H1 (cell line): ENCODE results near the gene SGSH. TPM values are rescaled to one million over a fixed set of nuclear protein-coding genes. Genes with fewer than 3 reads are reported as not detected.

ENCODE experiments used
- CTCF ChIA-PET: fragments of 300-600 bp; sonication (Branson Sonifier 250); formaldehyde crosslinking; loops from one replicate; lab custom pipeline; 2021; ENCODE audit not compliant: partially characterized antibody; lab: Charles Lee
- POLR2A ChIA-PET: fragments of 300-600 bp; sonication (Branson Sonifier 250); formaldehyde crosslinking; loops from one replicate; lab custom pipeline; 2021; ENCODE audit warnings: inconsistent platforms; ENCODE audit not compliant: partially characterized antibody; lab: Charles Lee
- DNase-seq, 2 experiments: peaks; one replicate each; pipeline versions ENCODE4 v3.0.0 to v3.0.0-alpha.2; 2010 to 2022; ENCODE audit warnings: low spot score in 2 of 2, low read depth in 1 of 2, mixed read lengths in 1 of 2
- FAIRE-seq: peaks from 2 replicates; lab custom pipeline; 2011; peaks lifted over from hg19 to GRCh38; lab: Jason Lieb, UNC
- H2AFZ ChIP-seq: 2 replicates; pipeline ENCODE4 v1.8.1; 2012; ENCODE audit warnings: low read length, inconsistent platforms
- H2AK5ac ChIP-seq: 2 replicates; pipeline ENCODE4 v1.6.1; 2013; ENCODE audit warnings: low read depth, low read length
- H2BK120ac ChIP-seq: replicated peaks from 2 replicates; pipeline ENCODE3; 2013; ENCODE audit warnings: low read depth, low read length, inconsistent platforms
- H2BK12ac ChIP-seq: 2 replicates; pipeline ENCODE4 v1.6.1; 2013; ENCODE audit warnings: low read depth, low read length
- H2BK15ac ChIP-seq: 2 replicates; pipeline ENCODE4 v1.6.1; 2013; ENCODE audit warnings: low read length
- H2BK20ac ChIP-seq: 2 replicates; pipeline ENCODE4 v1.6.1; 2013; ENCODE audit warnings: low read length
- H2BK5ac ChIP-seq: 2 replicates; pipeline ENCODE4 v1.6.1; 2013; ENCODE audit warnings: low read depth, low read length
- H3K14ac ChIP-seq: 2 replicates; pipeline ENCODE4 v1.6.1; 2013; ENCODE audit warnings: inconsistent platforms; ENCODE audit not compliant: insufficient read length
- H3K18ac ChIP-seq: 2 replicates; pipeline ENCODE4 v1.6.1; 2013; ENCODE audit warnings: low read length; ENCODE audit errors: extremely low read depth
- H3K23ac ChIP-seq: 2 replicates; pipeline ENCODE4 v1.6.1; 2013; ENCODE audit warnings: inconsistent platforms; ENCODE audit not compliant: insufficient read length
- H3K23me2 ChIP-seq: 2 replicates; pipeline ENCODE4 v1.6.1; 2013; ENCODE audit warnings: low read depth, low read length
- H3K27ac ChIP-seq: 2 replicates; pipeline ENCODE4 v1.6.1; 2011; ENCODE audit warnings: low read depth, low read length, inconsistent platforms
- H3K27me3 ChIP-seq, 4 experiments: replicated peaks in 1 of 4; 1 replicate in 1 of 4; 2 replicates in 3 of 4; pipeline versions ENCODE4 v1.6.1 to v1.8.1; 2011 to 2013; ENCODE audit warnings: low read length in 3 of 4, mild to moderate bottlenecking in 3 of 4, inconsistent platforms in 2 of 4, mixed read lengths in 2 of 4, moderate library complexity in 1 of 4; ENCODE audit not compliant: control insufficient read depth in 3 of 4, insufficient read depth in 3 of 4; ENCODE audit errors: extremely low read depth in 1 of 4
- H3K36me3 ChIP-seq, 4 experiments: 2 replicates each; pipeline versions ENCODE4 v1.6.1 to v1.8.1; 2011 to 2013; ENCODE audit warnings: mild to moderate bottlenecking in 4 of 4, low read length in 3 of 4, moderate library complexity in 2 of 4, control low read depth in 1 of 4, inconsistent platforms in 1 of 4; ENCODE audit not compliant: insufficient read depth in 4 of 4, control insufficient read depth in 2 of 4
- H3K4ac ChIP-seq: replicated peaks from 2 replicates; pipeline ENCODE3; 2013; ENCODE audit warnings: low read length, low read depth, mixed read lengths, inconsistent platforms; ENCODE audit not compliant: insufficient read length
- H3K4me1 ChIP-seq, 4 experiments: replicated peaks in 1 of 4; 1 replicate in 1 of 4; 2 replicates in 3 of 4; pipeline versions ENCODE4 v1.6.1 to v1.8.1; 2011 to 2013; ENCODE audit warnings: low read length in 3 of 4, inconsistent platforms in 2 of 4, mixed read lengths in 1 of 4; ENCODE audit not compliant: insufficient read depth in 4 of 4, control insufficient read depth in 3 of 4
- H3K4me2 ChIP-seq, 2 experiments: 2 replicates each; pipeline versions ENCODE4 v1.6.1 to v1.8.1; 2011 to 2013; ENCODE audit warnings: low read depth in 2 of 2, low read length in 2 of 2, control low read depth in 1 of 2, inconsistent platforms in 1 of 2, mild to moderate bottlenecking in 1 of 2; ENCODE audit not compliant: insufficient read depth in 1 of 2
- H3K4me3 ChIP-seq, 4 experiments: fragments of 200-600, 300-600 bp in 1 of 4; sonication (generic), shearing (Covaris generic), sonication (Bioruptor Twin) in 1 of 4; 2 replicates each; pipeline versions ENCODE4 v1.5.1 to v1.8.1; 2011 to 2016; ENCODE audit warnings: low read length in 4 of 4, low read depth in 3 of 4, control low read depth in 2 of 4, inconsistent platforms in 2 of 4, mild to moderate bottlenecking in 2 of 4, mixed read lengths in 1 of 4, moderate library complexity in 1 of 4; ENCODE audit not compliant: insufficient read depth in 2 of 4; ENCODE audit errors: extremely low read depth in 1 of 4
- H3K56ac ChIP-seq: replicated peaks from 2 replicates; pipeline ENCODE3; 2013; ENCODE audit warnings: low read depth, mild to moderate bottlenecking, mixed read lengths, low read length, inconsistent platforms; ENCODE audit not compliant: insufficient read length
- H3K79me1 ChIP-seq: 2 replicates; pipeline ENCODE4 v1.6.1; 2013; ENCODE audit warnings: low read depth, low read length, control low read depth
- H3K79me2 ChIP-seq, 2 experiments: 2 replicates each; pipeline versions ENCODE4 v1.6.1 to v1.8.1; 2012 to 2013; ENCODE audit warnings: low read length in 2 of 2, mild to moderate bottlenecking in 2 of 2, inconsistent platforms in 1 of 2; ENCODE audit not compliant: insufficient read depth in 2 of 2, control insufficient read depth in 1 of 2
- H3K9ac ChIP-seq, 4 experiments: replicated peaks in 1 of 4; 1 replicate in 1 of 4; 2 replicates in 3 of 4; pipeline versions ENCODE4 v1.6.1 to v1.8.1; 2011 to 2013; ENCODE audit warnings: low read depth in 3 of 4, low read length in 3 of 4, control low read depth in 2 of 4, mild to moderate bottlenecking in 2 of 4, moderate library complexity in 2 of 4, inconsistent platforms in 1 of 4; ENCODE audit errors: extremely low read depth in 1 of 4
- H3K9me3 ChIP-seq, 2 experiments: 2 replicates each; pipeline versions ENCODE4 v1.6.1 to v1.8.1; 2012 to 2013; ENCODE audit warnings: mild to moderate bottlenecking in 2 of 2, moderate library complexity in 2 of 2, control low read depth in 1 of 2, inconsistent platforms in 1 of 2, low read depth in 1 of 2, low read length in 1 of 2, mixed read lengths in 1 of 2; ENCODE audit not compliant: insufficient read depth in 2 of 2
- H4K20me1 ChIP-seq, 2 experiments: replicated peaks in 1 of 2; 2 replicates each; pipeline versions ENCODE3 to v1.8.1; 2011 to 2013; ENCODE audit warnings: inconsistent platforms in 2 of 2, low read length in 2 of 2, mild to moderate bottlenecking in 1 of 2; ENCODE audit not compliant: insufficient read depth in 2 of 2, control insufficient read depth in 1 of 2
- H4K5ac ChIP-seq: 2 replicates; pipeline ENCODE4 v1.6.1; 2013; ENCODE audit warnings: low read length, low read depth, mixed read lengths, inconsistent platforms; ENCODE audit not compliant: insufficient read length
- H4K8ac ChIP-seq: 2 replicates; pipeline ENCODE4 v1.8.0; 2013; ENCODE audit warnings: mild to moderate bottlenecking, moderate library complexity, low read length, inconsistent platforms; ENCODE audit not compliant: insufficient read depth; ENCODE audit errors: extremely low read depth
- H4K91ac ChIP-seq: replicated peaks from 2 replicates; pipeline ENCODE3; 2013; ENCODE audit warnings: low read length, mixed read lengths, inconsistent platforms; ENCODE audit not compliant: insufficient read length
- EP300 ChIP-seq, 2 experiments: IDR thresholded peaks; 1 replicate in 1 of 2; 2 replicates in 1 of 2; pipeline ENCODE4 v1.6.1; 2011 to 2012; ENCODE audit warnings: low read depth in 2 of 2, low read length in 2 of 2, mild to moderate bottlenecking in 2 of 2, borderline replicate concordance in 1 of 2, inconsistent platforms in 1 of 2, moderate library complexity in 1 of 2
- WGBS, 2 experiments: shearing (Covaris generic) in 1 of 2; methylation state at CpG; one replicate each; pipeline versions ENCODE4 v1.1.6 to v1.1.7; 2013 to 2015; ENCODE audit warnings: low lambda C conversion rate in 2 of 2, mixed read lengths in 2 of 2, inconsistent platforms in 1 of 2, low coverage in 1 of 2, missing lambda C conversion rate in 1 of 2; ENCODE audit not compliant: insufficient replicate concordance in 2 of 2, insufficient coverage in 1 of 2, insufficient read length in 1 of 2; ENCODE audit errors: extremely low coverage in 1 of 2, missing lambda C conversion rate in 1 of 2; 5-methylcytosine and 5-hydroxymethylcytosine counted together
- polyA plus RNA-seq, 7 experiments: library from polyadenylated mRNA; depleted of rRNA in 3 of 7; stranded (reverse) in 5 of 7; unstranded in 2 of 7; fragments of >200 nt in 5 of 7; fragments of 200-250 nt in 2 of 7; gene quantifications; 1 replicate in 5 of 7; 2 replicates in 1 of 7; 4 replicates in 1 of 7; pipeline versions ENCODE4 v1.2.1 to v1.2.3, GENCODE V29; 2011 to 2013; ENCODE audit warnings: missing spikeins in 2 of 7, mixed read lengths in 2 of 7
- total RNA-seq: library from RNA; stranded (reverse); fragmentation: NEBNext Ultra II Directional; extraction: Animal tissue kit (Norgen Biotek cat#: 25700); gene quantifications from 2 replicates; pipeline ENCODE4 v1.2.1, GENCODE V29; 2021

The SGSH gene
- total and polyA plus RNA-seq, 2 of the 8 experiments (the other 6 are each of a cell fraction or from before 2014, with no cell fraction given): 18.0 to 19.6 TPM

GRCh38 chr17:80182845-80183223, 37.3 kb downstream of the SGSH start:
- no peak overlapping the region for H2BK15ac ChIP-seq
- POLR2A ChIA-PET: interaction anchor here (1.1 kb wide), 1 partner anchor 19 kb away, joined by 4 read pairs; no protein-coding TSS in a partner anchor
- no peak overlapping the region for H3K56ac ChIP-seq
- no peak overlapping the region for H2BK120ac ChIP-seq
- H4K5ac ChIP-seq: no peak overlapping the region
- no peaks in the 10 kb centered on the region; the same call in 1 of the 2 replicates for H3K79me1 ChIP-seq
- H3K4me3 ChIP-seq: no peak overlapping the region
- H3K23ac ChIP-seq: no peak overlapping the region
- 0 out of 2 replicates have a peak overlapping the region, but pooled peaks have one; percentile 15 for H4K8ac ChIP-seq
- H3K27me3 ChIP-seq: no peaks in the 10 kb centered on the region
- H2BK20ac ChIP-seq: no peak overlapping the region
- H3K18ac ChIP-seq: no peak overlapping the region
- no peak overlapping the region for H3K4ac ChIP-seq
- no peaks in the 10 kb centered on the region for H3K4me1 ChIP-seq
- H2AFZ ChIP-seq: no peak overlapping the region; the same call in 1 of the 2 replicates
- DNase-seq: no peak
- H2BK12ac ChIP-seq: no peak overlapping the region
- no peak overlapping the region for H2AK5ac ChIP-seq
- no peaks in the 10 kb centered on the region for H3K23me2 ChIP-seq
- H2BK5ac ChIP-seq: no peak overlapping the region
- H3K14ac ChIP-seq: no peak overlapping the region
- H3K4me2 ChIP-seq: no peak overlapping the region
- FAIRE-seq: no peak
- no peaks in the 10 kb centered on the region for H3K36me3 ChIP-seq
- no peak for TF ChIP-seq EP300 (IDR thresholded peaks at IDR 0.05; ENCODE audit: borderline replicate concordance in 1 of 2, low read depth in 2 of 2, low read length in 2 of 2)
- H3K79me2 ChIP-seq: no peaks in the 10 kb centered on the region
- H3K27ac ChIP-seq: no peak overlapping the region
- no peak overlapping the region for H4K91ac ChIP-seq
- H3K9ac ChIP-seq: no peak overlapping the region
- no peaks in the 10 kb centered on the region for H4K20me1 ChIP-seq
- no peaks in the 10 kb centered on the region for H3K9me3 ChIP-seq
- WGBS, 2 experiments: 93% methylated on average over 12 of the region's 12 CpGs; no CpG with 5 or more reads in 1 of the 2 experiments
- CTCF ChIA-PET: interaction anchor here (0.5 to 8.9 kb wide), 13 partner anchors 9 to 182 kb away, joined by 3 to 73 read pairs (median 5); no protein-coding TSS in a partner anchor
